NCI-H1694 treated with DMSO at 0.1 percent for 48 hours (cell line): ENCODE data around the gene DYRK1A.
"Not testable (repeated sequence)": the region's sequence is repeated elsewhere in the genome, so short reads cannot be mapped to it uniquely, and the experiment has no call there.

Experiments
- DNase-seq: peaks from one replicate; lab custom pipeline; 2025; lab: John Stamatoyannopoulos, UW

DYRK1A gene

GRCh38 chr21:37366482-37367316 is at the start of gene DYRK1A:
Gene DYRK1A (plus strand): TSS chr21:37366773. CDS start chr21:37420375, 53,602 bp downstream.
- DNase-seq = peak; percentile 99

- no peak for DNase-seq
Measured at GRCh38 chr21:37319551-37319950, 47.0 kb upstream of the DYRK1A start.

DNA sequence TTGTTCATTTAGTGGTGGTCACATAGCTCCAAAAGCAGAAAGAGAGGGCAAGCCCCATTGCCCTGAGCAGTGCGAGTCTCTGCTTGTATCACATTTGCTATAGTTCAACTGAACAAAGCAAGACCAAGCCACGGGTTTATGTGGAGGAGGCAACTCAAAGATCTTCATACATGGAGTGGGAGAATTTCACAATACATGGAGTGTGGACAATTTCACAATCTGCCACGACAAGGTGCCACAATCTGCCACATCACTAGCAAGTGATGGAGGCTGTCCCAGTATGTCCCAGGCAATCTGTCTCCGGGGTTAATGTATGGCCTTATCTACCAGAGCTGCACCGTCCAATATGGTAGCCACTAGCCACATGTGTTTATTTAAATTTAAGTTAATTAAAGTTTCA is 44.5 kb upstream of the DYRK1A start:
- no peak for DNase-seq

DNA sequence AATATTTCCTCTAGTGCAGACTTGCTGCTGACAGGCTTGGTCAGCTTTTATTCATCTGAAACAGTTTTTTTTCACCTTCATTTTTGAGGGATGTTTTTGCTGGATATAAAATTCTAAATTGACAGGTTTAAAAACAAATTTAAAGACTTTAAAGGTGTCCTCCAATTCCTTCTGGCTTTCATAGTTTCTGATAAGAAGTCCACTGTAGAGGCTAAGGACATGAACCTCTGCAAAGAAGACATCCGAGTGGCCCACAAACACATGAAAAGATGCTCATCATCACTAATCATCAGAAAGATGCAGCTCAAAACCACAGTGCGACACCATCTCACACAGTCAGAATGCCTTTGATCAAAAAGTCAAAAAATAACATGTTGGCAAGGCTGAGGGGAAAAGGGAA is 42.0 kb upstream of the DYRK1A start:
- DNase-seq = no peak

GRCh38 chr21:37328147-37328546 is 38.4 kb upstream of the DYRK1A start:
- not testable (repeated sequence) for DNase-seq

- DNase-seq = no peak
Measured at GRCh38 chr21:37331411-37331810, 35.2 kb upstream of the DYRK1A start.

DNA sequence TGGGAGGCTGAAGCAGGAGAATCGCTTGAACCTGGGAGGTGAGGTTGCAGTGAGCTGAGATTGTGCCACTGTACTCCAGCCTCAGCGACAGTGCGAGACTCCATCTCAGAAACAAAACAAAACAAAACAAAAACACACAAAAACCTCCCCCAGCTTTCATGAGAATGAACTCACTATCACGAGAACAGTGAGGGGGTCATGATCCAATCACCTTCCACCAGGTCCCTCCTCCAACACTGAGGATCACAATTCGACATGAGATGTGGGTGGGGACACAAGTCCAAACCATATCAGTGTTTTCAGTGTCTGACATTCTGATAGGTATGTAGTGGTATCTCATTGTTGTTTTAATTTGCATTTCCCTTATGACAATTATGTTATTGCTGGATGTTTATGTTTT is 31.5 kb upstream of the DYRK1A start:
- no peak for DNase-seq

DNA sequence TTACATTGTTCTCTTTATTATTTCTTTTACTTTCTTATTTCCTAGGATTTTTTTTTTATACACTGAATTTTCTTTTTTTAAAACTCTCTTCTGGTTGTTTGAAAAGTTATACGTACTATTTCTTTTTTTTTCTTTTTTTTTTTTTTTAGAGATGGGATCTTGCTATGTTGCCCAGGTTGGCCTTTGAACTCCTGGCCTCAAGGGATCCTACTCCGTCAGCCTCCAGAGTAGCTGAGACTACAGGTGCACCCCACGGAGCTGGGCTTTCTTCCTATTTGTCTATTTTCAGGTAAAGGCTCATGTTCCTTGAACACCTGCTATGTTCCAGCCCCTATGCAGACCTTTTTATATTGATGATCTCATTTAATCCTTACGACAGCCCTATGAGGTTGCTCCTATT is 29.4 kb upstream of the DYRK1A start:
- DNase-seq = no peak

- no peak for DNase-seq
Measured at GRCh38 chr21:37337831-37338230, 28.7 kb upstream of the DYRK1A start.

DNA sequence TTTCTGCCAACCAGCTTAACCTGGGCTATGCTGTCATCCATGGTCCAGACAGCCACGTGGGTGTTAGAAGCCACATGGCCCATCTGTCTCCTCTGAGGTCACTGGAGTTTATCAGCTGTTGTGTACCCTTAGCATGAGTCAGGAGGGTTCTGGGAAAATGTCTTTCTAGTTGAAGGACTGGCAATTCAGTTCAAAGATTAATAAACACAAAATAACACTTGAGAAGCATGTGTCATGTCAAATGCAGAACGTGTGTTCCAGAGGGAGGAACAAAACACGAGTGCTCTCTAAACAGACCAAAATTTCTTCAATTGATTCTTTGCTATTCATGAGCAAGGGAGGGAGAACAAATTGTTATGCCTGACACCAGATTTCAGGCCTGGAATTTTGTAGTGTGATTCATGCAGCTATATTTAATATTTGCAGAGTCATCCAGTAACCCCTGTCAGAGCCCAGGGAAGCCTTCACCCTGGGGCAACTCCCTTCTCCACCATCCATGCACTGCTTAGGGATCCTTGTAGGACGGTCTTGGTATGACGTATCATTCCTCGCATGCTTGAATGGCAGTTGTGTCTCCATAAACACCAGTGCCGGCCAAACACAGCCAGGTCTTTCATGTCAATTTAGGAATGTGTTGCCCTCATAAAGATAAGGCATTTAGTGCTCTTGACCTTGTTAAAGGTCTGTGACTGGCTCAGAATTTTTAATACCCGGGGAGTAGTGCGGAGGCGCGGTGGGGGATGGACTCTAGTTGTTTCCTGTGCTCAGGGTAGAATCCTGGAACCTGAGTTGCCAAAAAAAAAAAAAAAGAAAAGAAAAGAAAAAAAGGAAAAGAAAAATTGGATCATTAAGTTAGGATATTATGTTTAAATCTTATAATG is 27.7 kb upstream of the DYRK1A start:
- DNase-seq = no peak

DNA sequence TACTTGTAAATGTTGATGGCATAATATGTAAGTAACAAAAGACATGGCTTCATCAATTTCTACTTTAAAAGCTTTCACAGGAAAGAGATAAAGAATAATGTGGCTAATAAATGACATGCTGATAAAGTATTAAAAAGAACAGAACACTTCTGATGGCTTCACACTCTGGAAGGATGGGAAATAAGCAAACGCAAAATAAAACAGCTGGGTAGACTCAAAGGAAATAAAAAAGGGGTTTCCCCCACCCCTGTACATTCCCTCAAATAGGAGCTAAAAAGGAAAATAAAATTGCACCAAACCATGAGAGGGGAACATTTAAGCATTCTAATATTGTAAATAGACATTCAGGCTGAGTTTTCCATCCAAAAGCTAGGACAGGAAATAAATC is 27.0 kb upstream of the DYRK1A start:
- DNase-seq = no peak

- no peak for DNase-seq
Measured at GRCh38 chr21:37341254-37341960, 25.2 kb upstream of the DYRK1A start.

DNA sequence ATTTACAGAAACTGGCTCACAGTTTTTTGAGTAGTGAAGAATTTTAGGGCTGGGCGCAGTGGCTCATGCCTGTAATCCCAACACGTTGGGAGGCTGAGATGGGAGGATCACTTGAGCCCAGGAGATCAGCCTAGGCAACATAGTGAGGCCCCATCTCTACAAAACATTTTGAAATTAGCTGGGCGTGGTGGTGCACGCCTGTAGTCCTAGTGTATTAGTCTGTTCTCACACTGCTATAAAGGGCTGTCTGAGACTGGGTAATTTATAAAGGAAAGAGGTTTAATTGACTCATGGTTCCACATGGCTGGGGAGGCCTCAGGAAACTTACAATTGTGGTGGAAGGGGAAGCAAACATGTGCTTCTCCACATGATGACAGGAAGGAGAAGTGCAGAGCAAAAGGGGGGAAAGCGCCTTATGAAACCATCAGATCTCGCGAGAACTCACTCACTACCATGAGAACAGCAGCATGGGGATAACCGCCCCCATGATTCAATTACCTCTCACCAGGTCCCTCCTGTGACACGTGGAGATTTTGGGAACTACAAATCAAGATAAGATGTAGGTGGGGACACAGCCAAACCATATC is 24.4 kb upstream of the DYRK1A start:
- DNase-seq = no peak

DNA sequence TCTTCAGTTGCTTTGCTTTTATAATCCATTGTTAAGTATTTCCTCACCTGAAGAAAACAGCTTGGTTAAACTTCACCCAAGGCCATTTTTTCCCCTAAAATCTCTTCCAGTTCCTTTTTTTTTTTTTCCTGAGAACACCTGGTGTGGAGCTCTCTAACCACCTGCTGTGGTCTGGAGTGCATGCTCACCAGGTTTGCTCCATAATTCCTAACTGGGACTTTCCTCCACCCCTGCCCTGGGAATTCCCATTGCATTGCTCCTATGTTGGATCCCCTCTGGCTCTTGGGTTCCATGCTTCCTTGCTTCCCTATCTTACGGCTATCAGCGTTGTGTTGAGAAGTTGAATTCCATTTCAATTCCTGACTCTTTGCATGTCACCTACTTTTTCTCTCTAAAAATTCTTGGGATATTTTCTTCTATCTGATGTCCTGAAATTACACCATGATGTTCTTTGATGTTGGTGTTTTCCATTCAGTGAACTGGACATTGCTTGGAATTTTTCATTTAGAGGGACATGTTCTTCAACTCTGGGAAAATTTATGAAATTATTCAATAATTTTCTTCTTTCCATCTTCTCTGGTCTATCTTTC is 19.6 kb upstream of the DYRK1A start:
- no peak for DNase-seq

- DNase-seq = no peak
Measured at GRCh38 chr21:37348664-37349063, 17.9 kb upstream of the DYRK1A start.

DNA sequence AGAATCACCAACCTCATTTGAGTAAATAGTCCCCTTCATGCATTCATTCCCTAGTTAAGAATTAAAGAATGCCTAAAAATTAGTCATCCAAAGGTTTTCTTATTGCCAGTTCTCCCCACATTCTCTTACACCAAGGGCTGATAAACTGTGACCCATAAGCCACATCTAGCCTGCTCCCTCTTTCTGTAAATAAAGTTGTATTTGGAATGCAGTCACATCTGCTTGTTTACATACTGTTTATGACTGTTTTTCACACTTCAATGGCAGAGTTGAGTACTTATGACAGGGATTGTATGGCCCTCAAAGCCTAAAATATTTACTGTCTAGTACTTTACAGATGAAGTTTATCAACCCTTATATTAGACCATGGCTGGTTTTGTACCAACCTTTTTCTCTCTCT is 16.1 kb upstream of the DYRK1A start:
- no peak for DNase-seq

GRCh38 chr21:37356706-37357105 is 9.9 kb upstream of the DYRK1A start:
- DNase-seq = no peak

- DNase-seq = no peak
Measured at GRCh38 chr21:37357691-37358090, 8.9 kb upstream of the DYRK1A start.

GRCh38 chr21:37358397-37358796 is 8.2 kb upstream of the DYRK1A start:
- DNase-seq = no peak

DNA sequence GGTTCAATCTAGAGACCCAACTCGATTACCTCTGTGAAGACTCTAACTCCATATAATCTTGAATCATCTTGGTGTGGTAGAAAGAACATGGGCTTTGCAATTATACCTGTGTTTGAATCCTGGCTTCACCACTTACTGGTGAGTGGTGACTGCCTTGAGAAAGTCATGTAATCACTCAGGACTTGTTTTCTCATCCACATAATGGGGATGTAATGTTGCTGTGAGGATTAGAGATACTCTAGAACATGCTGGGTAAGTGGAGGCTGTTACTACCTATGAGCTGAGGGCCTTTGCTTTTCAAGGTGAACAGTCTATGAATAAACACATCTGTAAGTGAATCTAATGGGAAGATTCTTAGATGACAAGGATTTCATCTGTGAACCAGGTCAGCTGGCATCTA is 2.6 kb upstream of the DYRK1A start:
- no peak for DNase-seq

- DNase-seq = no peak
Measured at GRCh38 chr21:37364722-37365121, 1.9 kb upstream of the DYRK1A start.
